Pons (tissue), 1 donor: ENCODE data around the gene EFCAB11.

Source experiments
- DNase-seq: peaks from one replicate; pipeline ENCODE4 v3.0.0-alpha.2; 2016; ENCODE audit warnings: low spot score

EFCAB11 gene

GRCh38 chr14:89957376-89957775 is 2.8 kb upstream of the EFCAB11 start:
- no peak for DNase-seq

- DNase-seq: no peak
Measured at GRCh38 chr14:89956661-89957009, 2.1 kb upstream of the EFCAB11 start.

- DNase-seq: peak; percentile 95
Measured at GRCh38 chr14:89955745-89956660, 1.5 kb upstream of the EFCAB11 start, which contains the start of gene TDP1. TSS of gene TDP1 (plus strand) at chr14:89955927. CDS start at chr14:89963115, 7,188 bp downstream.

GRCh38 chr14:89955022-89955744 is 653 bp upstream of the EFCAB11 start:
- DNase-seq: no peak

GRCh38 chr14:89953602-89954001 is 928 bp downstream of the EFCAB11 start:
- no peak for DNase-seq

GRCh38 chr14:89952576-89952975 is 2.0 kb downstream of the EFCAB11 start:
- DNase-seq: no peak

GRCh38 chr14:89947344-89947743 is 7.2 kb downstream of the EFCAB11 start:
- no peak for DNase-seq

GRCh38 chr14:89941830-89942377 is 12.6 kb downstream of the EFCAB11 start:
- no peak for DNase-seq

- peak; percentile 28 for DNase-seq
Measured at GRCh38 chr14:89936654-89937185, 17.8 kb downstream of the EFCAB11 start.

- DNase-seq: no peak
Measured at GRCh38 chr14:89933002-89933401, 21.5 kb downstream of the EFCAB11 start.

- DNase-seq: no peak
Measured at GRCh38 chr14:89927186-89927865, 27.2 kb downstream of the EFCAB11 start.

GRCh38 chr14:89926694-89927093 is 27.8 kb downstream of the EFCAB11 start:
- DNase-seq: no peak

GRCh38 chr14:89924268-89924667 is 30.3 kb downstream of the EFCAB11 start:
- DNase-seq: no peak

GRCh38 chr14:89922031-89922907 is 32.3 kb downstream of the EFCAB11 start:
- DNase-seq: peak; percentile 79

GRCh38 chr14:89921346-89921745 is 33.2 kb downstream of the EFCAB11 start:
- DNase-seq: no peak

GRCh38 chr14:89920056-89920455 is 34.5 kb downstream of the EFCAB11 start:
- DNase-seq: no peak

- no peak for DNase-seq
Measured at GRCh38 chr14:89918721-89919120, 35.8 kb downstream of the EFCAB11 start.

- peak; percentile 89 for DNase-seq
Measured at GRCh38 chr14:89915114-89915878, 39.2 kb downstream of the EFCAB11 start.

GRCh38 chr14:89912667-89913211 is 41.8 kb downstream of the EFCAB11 start:
- peak; percentile 66 for DNase-seq

GRCh38 chr14:89912221-89912620 is 42.3 kb downstream of the EFCAB11 start:
- no peak for DNase-seq
